ENCODE results near the gene FZR1.

Gene FZR1

DNA sequence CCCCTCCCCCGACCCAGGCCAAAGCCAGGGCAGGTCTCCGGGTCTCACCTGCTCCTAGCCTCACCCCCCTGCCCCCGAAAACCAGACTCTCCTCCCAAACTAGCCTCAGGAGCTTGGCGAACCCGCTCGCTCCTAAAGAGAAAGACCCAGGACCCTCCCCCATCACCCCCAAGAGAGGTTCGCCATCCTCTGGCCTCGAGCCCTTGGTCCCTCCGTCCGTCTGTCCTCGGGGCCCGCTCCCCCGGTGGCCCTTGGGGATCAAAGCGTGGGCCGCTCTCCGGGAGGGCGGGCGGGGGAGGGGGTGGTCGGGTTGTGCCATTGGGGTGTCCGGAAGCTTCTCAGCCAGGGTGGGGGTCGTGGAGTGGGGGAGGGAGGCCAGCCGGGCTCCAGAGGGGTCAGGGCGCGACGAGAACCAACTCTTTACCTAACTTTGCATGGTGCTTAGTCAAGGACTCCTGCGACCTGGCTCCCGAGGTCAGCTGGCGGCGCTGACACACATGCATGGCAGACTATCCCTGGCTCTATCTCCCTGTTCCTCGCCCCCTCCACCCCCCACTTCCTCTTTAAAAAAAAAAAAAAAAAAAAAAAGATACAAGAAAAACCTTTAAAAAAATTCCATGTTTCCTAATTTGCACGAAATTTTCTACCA lies 41.4 kb upstream of the FZR1 start:
- peaks cover 0 to 18% of the 10 kb centered on the region in 2 donors for H3K36me3 ChIP-seq (ENCODE audit: control insufficient read depth in 1 of 2, insufficient read depth in 2 of 2, low read length in 2 of 2)
- H3K4me1 ChIP-seq (ENCODE audit: control insufficient read depth in 1 of 2, insufficient read depth in 2 of 2, low read length in 2 of 2): peaks cover 0 to 24% of the 10 kb centered on the region in 2 donors
- H3K27ac ChIP-seq (ENCODE audit: low read length): no peak overlapping the region

DNA sequence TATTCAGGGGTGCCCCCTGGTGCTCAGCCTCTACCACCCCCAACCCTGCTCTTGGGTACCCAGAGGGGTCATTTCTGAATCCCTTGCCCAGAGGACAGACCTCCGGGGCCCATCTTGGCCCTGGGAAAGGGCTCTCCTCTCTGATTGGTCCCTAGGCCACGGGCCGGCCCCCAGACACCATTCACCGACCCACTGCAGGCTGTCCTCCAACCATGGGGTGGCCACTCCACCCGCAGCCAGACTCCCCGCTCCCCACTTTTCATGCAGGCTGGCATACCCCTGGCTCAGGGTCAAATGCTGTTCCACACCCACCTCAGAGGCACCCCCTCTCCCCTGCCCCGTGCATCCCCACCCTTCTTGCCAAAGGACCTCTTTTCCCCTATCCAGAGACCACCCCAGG lies 40.6 kb upstream of the FZR1 start:
- peaks cover 0 to 18% of the 10 kb centered on the region in 2 donors for H3K4me1 ChIP-seq (ENCODE audit: control insufficient read depth in 1 of 2, insufficient read depth in 2 of 2, low read length in 2 of 2)
- no peak overlapping the region for H3K27ac ChIP-seq (ENCODE audit: low read length)
- no peaks in the 10 kb centered on the region for H3K27me3 ChIP-seq (ENCODE audit: low read depth, low read length)
- H3K9me3 ChIP-seq (ENCODE audit: control insufficient read depth in 1 of 2, low read length in 2 of 2): no peaks in the 10 kb centered on the region
- no peak overlapping the region for H3K4me3 ChIP-seq (ENCODE audit: low read depth in 1 of 2, low read length in 2 of 2)
- H3K36me3 ChIP-seq (ENCODE audit: control insufficient read depth in 1 of 2, insufficient read depth in 2 of 2, low read length in 2 of 2): peaks cover 0 to 10% of the 10 kb centered on the region in 2 donors

More for the DNA sequence above, 41.4 kb upstream of the FZR1 start:
- no peak overlapping the region for H3K4me3 ChIP-seq (ENCODE audit: low read depth in 1 of 2, low read length in 2 of 2)
- no peaks in the 10 kb centered on the region for H3K27me3 ChIP-seq (ENCODE audit: low read depth, low read length)
- no peaks in the 10 kb centered on the region for H3K9me3 ChIP-seq (ENCODE audit: control insufficient read depth in 1 of 2, low read length in 2 of 2)

DNA sequence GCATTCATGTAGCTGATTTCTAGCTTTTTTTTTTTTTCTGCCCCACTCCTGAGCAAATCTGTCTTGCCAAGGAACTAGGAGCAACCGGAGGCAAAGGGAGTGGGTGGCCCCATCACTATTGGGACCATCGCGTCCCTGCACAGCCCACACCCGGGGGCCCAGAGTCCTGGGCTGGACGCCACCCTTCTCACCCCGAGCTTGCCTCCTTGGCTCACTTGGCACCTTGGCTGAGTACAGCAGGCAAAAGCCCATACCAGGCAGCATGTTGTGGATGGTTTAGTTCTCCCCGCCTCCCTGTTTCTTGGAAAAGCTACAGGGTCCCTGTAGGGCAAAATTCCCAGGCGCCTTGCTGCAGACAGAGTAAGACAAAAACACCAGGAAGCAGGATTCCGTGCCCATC lies 39.5 kb upstream of the FZR1 start:
- H3K27ac ChIP-seq (ENCODE audit: low read length): no peak overlapping the region
- peaks cover 0 to 10% of the 10 kb centered on the region in 2 donors for H3K36me3 ChIP-seq (ENCODE audit: control insufficient read depth in 1 of 2, insufficient read depth in 2 of 2, low read length in 2 of 2)
- H3K9me3 ChIP-seq (ENCODE audit: control insufficient read depth in 1 of 2, low read length in 2 of 2): no peaks in the 10 kb centered on the region
- H3K4me3 ChIP-seq (ENCODE audit: low read depth in 1 of 2, low read length in 2 of 2): no peak overlapping the region
- H3K4me1 ChIP-seq (ENCODE audit: control insufficient read depth in 1 of 2, insufficient read depth in 2 of 2, low read length in 2 of 2): peaks cover 0 to 21% of the 10 kb centered on the region in 2 donors
- H3K27me3 ChIP-seq (ENCODE audit: low read depth, low read length): no peaks in the 10 kb centered on the region

DNA sequence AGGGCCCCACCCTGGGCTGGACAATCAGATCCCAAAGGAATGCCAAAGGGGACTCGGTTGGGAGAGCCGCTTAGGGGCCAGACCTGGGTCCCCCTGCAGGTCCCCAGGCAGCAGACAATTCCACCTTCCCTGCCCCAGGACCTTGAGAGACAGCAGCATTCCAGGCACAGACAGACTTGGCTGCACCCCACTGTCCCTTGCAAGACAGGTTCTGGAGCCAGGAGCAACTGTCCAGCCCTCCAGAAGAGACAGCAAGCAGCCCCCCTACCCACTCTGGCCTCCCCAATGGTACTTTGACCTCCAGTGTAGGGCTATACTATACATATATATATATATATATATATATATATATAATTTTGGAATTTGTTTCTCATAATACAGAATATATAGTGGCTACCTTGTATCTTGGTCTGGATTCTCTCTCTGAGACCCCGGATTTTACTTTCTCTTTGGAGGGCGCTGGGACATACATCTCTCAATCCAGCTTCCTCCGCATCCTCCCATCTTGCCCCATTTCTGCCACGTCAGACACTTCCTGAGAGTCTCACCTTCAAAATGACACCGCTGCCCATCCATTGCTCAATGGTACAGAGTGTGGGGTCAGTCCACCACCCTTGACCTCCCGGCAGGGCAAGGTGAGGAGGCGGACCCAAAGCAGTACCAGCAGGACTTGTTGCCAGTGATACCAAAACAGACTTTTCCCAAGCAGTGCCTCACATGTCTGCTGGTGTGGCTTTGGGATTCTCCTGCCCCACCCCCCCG lies 38.5 kb upstream of the FZR1 start:
- Histone ChIP-seq H3K27ac (ENCODE audit: low read length) (no peak overlapping the region), H3K36me3 (ENCODE audit: control insufficient read depth in 1 of 2, insufficient read depth in 2 of 2, low read length in 2 of 2) (peaks cover 0 to 6% of the 10 kb centered on the region in 2 donors), H3K4me3 (ENCODE audit: low read depth in 1 of 2, low read length in 2 of 2) (no peak overlapping the region), H3K4me1 (ENCODE audit: control insufficient read depth in 1 of 2, insufficient read depth in 2 of 2, low read length in 2 of 2) (peaks cover 0 to 30% of the 10 kb centered on the region in 2 donors), H3K27me3 (ENCODE audit: low read depth, low read length) (no peaks in the 10 kb centered on the region), H3K9me3 (ENCODE audit: control insufficient read depth in 1 of 2, low read length in 2 of 2) (no peaks in the 10 kb centered on the region)

DNA sequence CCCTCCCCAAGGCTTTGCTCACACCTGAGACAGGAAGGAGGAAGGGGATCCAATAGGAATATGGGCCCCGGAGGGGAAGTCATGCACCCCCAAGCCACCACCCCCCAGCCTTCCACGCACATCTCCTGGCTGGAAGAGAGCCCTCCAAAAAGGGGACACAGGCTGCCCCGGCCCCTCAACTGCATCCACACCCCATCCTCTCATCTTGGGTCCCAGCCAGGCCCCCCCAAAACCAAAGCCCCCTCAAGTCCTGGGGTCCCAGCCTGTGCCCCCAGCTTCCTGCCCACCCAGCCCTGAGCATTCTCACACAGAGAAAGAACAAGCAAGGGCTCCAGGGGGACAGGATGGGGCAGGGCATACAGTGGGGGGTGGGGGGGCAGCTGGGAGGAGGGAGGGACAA lies 37.9 kb upstream of the FZR1 start:
- H3K4me1 ChIP-seq (ENCODE audit: control insufficient read depth in 1 of 2, insufficient read depth in 2 of 2, low read length in 2 of 2): peaks cover 0 to 30% of the 10 kb centered on the region in 2 donors
- H3K27ac ChIP-seq (ENCODE audit: low read length): no peak overlapping the region
- no peak overlapping the region for H3K4me3 ChIP-seq (ENCODE audit: low read depth in 1 of 2, low read length in 2 of 2)

DNA sequence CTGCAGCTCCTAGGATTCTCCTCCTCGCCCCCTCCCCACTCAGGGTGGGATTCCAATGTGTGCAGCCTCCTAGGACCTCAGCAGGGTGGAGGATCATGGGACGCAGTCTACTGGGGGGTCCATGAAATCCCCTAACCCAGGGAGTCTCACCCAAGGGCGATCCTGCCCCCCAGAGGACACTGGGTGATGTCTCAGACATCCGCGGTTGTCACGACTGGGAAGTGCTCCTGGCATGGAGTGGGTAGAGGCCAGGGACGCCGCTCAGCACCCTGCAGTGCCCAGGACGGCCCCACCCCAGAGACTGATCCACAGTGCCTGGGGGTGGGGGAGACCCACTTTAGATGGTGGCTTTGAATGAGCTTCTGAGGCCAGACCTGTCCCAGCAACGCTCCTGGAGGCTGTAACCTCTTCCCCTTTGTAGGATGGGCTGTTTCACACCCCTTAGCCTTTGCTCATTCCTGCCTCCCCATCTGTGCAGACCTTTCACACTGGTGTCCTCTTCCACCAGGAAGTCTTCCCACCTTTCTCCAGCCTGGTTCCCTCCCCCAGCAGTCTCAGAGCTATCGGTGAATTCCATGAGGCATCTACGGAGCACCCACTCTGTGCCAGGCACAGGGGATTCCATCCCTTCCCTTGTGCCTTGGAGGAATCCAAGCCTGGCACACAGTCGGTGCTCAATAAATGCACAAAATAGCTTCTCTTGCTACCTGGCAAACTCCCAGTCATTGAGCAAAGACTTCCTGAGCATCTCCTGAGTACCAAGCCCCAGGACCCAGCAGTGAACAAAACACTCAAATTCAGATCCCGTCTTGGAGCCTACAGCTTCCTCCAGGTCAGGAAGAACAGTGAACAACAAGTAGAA lies 36.2 kb upstream of the FZR1 start:
- no peak overlapping the region for H3K4me3 ChIP-seq (ENCODE audit: low read depth in 1 of 2, low read length in 2 of 2)
- no peaks in the 10 kb centered on the region for H3K36me3 ChIP-seq (ENCODE audit: control insufficient read depth in 1 of 2, insufficient read depth in 2 of 2, low read length in 2 of 2)
- H3K27me3 ChIP-seq (ENCODE audit: low read depth, low read length): no peaks in the 10 kb centered on the region
- H3K4me1 ChIP-seq (ENCODE audit: control insufficient read depth in 1 of 2, insufficient read depth in 2 of 2, low read length in 2 of 2): peaks cover 0 to 30% of the 10 kb centered on the region in 2 donors
- H3K9me3 ChIP-seq (ENCODE audit: control insufficient read depth in 1 of 2, low read length in 2 of 2): no peaks in the 10 kb centered on the region
- H3K27ac ChIP-seq (ENCODE audit: low read length): no peak overlapping the region

More for the DNA sequence above, 37.9 kb upstream of the FZR1 start:
- Histone ChIP-seq H3K27me3 (ENCODE audit: low read depth, low read length) (no peaks in the 10 kb centered on the region), H3K9me3 (ENCODE audit: control insufficient read depth in 1 of 2, low read length in 2 of 2) (no peaks in the 10 kb centered on the region), H3K36me3 (ENCODE audit: control insufficient read depth in 1 of 2, insufficient read depth in 2 of 2, low read length in 2 of 2) (peaks cover 0 to under 1% of the 10 kb centered on the region in 2 donors)

DNA sequence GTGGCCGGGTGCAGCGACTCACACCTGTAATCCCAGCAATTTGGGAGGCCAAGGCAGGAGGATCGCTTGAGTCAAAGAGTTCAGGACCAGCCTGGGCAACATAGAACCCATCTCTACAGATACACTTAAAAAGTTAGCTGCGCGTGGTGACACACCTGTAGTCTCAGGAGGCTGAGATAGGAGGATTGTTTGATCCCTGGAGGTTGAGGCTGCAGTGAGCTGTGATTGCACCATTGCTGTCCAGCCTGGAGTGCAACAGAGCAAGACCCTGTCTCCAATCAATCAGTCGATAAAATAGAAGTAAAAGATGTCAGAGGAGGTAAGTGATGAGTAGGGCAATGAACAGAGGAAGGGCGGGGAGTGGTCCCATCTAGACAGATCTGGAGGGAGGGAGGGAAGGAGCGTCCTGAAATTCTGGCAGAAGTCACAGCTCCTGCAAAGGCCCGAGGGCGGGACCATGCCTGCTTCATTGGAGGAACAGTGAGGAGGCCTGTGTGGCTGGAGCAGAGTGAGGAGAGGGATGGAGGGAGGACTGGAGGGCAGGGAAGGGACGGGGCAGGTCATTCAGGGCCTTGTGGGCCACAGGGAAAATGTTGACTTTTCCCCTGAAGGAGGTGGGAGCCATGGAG lies 35.5 kb upstream of the FZR1 start:
- Histone ChIP-seq H3K27ac (ENCODE audit: low read length) (no peak overlapping the region), H3K9me3 (ENCODE audit: control insufficient read depth in 1 of 2, low read length in 2 of 2) (no peaks in the 10 kb centered on the region), H3K27me3 (ENCODE audit: low read depth, low read length) (no peaks in the 10 kb centered on the region)

DNA sequence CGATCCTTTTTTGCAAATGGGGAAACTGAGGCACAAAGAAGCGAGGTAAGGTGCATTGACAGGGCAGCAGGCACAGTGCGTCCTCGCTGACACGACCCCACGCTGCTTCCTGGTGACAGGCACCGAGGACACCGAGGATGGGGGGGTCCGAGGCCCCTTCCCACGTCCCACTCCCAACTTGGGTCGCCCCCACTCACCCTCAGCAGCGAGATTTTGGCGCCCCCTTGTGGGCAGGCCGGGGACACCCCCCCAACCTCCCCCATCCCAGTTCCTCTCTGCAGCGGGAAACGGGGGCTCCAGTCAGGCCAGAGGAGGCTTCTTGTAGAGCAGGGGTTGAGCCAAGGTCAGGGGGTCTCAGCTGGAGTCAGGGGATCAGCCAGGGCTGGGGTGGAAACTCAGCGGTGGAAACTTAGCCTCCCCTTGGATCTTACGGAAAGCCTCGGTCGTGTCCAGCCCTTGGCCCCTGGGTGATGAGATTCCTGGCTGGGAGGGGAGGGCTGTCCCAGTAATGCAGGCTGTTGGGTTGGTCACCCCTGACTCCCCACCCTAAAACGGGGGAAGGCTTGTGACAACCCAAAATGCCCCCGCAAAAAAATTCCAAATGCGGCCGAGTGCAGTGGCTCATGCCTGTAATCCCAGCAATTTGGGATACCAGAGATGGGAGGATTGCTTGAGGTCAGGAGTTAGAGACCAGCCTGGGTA lies 34.0 kb upstream of the FZR1 start:
- Histone ChIP-seq H3K4me1 (ENCODE audit: control insufficient read depth in 1 of 2, insufficient read depth in 2 of 2, low read length in 2 of 2) (peaks cover 0 to 15% of the 10 kb centered on the region in 2 donors), H3K27me3 (ENCODE audit: low read depth, low read length) (no peaks in the 10 kb centered on the region), H3K27ac (ENCODE audit: low read length) (no peak overlapping the region), H3K4me3 (ENCODE audit: low read depth in 1 of 2, low read length in 2 of 2) (no peak overlapping the region), H3K36me3 (ENCODE audit: control insufficient read depth in 1 of 2, insufficient read depth in 2 of 2, low read length in 2 of 2) (no peaks in the 10 kb centered on the region), H3K9me3 (ENCODE audit: control insufficient read depth in 1 of 2, low read length in 2 of 2) (no peaks in the 10 kb centered on the region)

More for the DNA sequence above, 35.5 kb upstream of the FZR1 start:
- Histone ChIP-seq H3K4me3 (ENCODE audit: low read depth in 1 of 2, low read length in 2 of 2) (no peak overlapping the region), H3K36me3 (ENCODE audit: control insufficient read depth in 1 of 2, insufficient read depth in 2 of 2, low read length in 2 of 2) (no peaks in the 10 kb centered on the region), H3K4me1 (ENCODE audit: control insufficient read depth in 1 of 2, insufficient read depth in 2 of 2, low read length in 2 of 2) (peaks cover 0 to 27% of the 10 kb centered on the region in 2 donors)

DNA sequence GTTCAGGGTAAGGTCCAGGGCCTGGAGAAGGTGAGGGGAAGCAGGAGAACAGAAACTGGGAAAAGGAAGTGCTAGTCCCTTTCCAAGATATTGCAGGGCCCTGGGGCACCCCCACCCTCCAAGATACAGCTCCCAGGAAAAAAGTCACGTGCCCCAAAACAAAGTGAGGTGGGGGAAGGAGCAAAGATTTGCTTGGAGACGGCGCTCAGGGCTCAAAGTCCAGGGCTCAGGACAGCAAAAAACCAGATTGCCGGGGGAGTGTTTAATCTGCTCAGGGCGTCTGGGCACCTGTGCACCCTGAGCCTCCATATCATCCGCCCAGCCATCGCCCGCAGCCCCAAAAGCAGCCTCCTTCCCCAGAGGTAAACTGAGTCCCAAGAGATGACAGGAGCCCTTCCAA lies 32.1 kb upstream of the FZR1 start:
- no peak overlapping the region for H3K27ac ChIP-seq (ENCODE audit: low read length)
- no peaks in the 10 kb centered on the region for H3K27me3 ChIP-seq (ENCODE audit: low read depth, low read length)
- peaks cover 0 to 16% of the 10 kb centered on the region in 2 donors for H3K4me1 ChIP-seq (ENCODE audit: control insufficient read depth in 1 of 2, insufficient read depth in 2 of 2, low read length in 2 of 2)
- no peaks in the 10 kb centered on the region for H3K9me3 ChIP-seq (ENCODE audit: control insufficient read depth in 1 of 2, low read length in 2 of 2)
- H3K4me3 ChIP-seq (ENCODE audit: low read depth in 1 of 2, low read length in 2 of 2): no peak overlapping the region
- H3K36me3 ChIP-seq (ENCODE audit: control insufficient read depth in 1 of 2, insufficient read depth in 2 of 2, low read length in 2 of 2): no peaks in the 10 kb centered on the region

DNA sequence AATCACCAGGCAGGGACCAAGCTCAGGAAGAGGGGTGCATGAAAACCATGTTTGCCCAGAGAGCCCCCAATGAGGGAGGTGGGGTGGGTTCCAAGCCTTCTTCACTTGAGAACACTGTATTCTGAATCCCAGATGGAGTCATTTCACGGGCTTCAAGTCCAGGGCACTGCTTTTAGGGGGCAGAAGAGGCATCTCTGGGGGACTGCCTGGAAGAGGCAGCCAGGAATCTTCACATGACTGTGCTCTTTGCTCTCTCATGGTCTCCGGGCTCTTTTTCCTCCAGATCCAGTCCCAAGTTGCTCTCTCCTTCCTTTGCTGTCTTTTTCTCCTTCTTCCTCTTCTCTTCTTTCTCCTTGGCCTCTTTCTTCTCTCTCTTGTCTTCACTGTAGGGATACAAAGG lies 31.5 kb upstream of the FZR1 start:
- H3K9me3 ChIP-seq (ENCODE audit: control insufficient read depth in 1 of 2, low read length in 2 of 2): no peaks in the 10 kb centered on the region
- H3K4me1 ChIP-seq (ENCODE audit: control insufficient read depth in 1 of 2, insufficient read depth in 2 of 2, low read length in 2 of 2): peaks cover 0 to 17% of the 10 kb centered on the region in 2 donors
- H3K36me3 ChIP-seq (ENCODE audit: control insufficient read depth in 1 of 2, insufficient read depth in 2 of 2, low read length in 2 of 2): no peaks in the 10 kb centered on the region

More for the DNA sequence above, 31.5 kb upstream of the FZR1 start:
- no peak overlapping the region for H3K4me3 ChIP-seq (ENCODE audit: low read depth in 1 of 2, low read length in 2 of 2)
- no peaks in the 10 kb centered on the region for H3K27me3 ChIP-seq (ENCODE audit: low read depth, low read length)
- H3K27ac ChIP-seq (ENCODE audit: low read length): no peak overlapping the region
